CD4-positive, alpha-beta T cell treated with Interleukin-15 for 1 hour (primary cell): ENCODE data around the gene KCNAB1.

Experiments
- DNase-seq: peaks from one replicate; pipeline ENCODE4 v3.0.0-alpha.2; 2020

The KCNAB1 gene

GRCh38 chr3:156377718-156378117 is 257.3 kb downstream of the KCNAB1 start:
- DNase-seq = no peak

DNA sequence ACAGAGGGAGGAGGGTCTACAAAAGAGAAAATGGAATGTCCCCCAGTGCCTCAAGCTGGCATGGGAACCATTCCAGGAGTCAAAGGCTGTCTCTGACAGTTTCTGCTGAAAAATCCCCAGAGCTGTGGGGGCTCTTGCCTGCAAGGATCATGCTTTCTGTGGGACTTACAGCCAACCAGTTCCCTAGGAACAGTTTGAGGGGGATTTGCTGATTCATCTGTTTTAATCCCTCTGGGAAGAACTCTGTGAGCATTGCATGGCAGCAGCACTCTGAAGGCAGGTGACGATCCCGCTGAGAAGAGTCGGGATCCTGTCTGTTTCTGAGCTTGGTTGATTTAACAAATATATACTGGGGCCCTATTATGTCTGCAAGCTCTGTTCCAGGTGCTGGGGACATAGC is 258.5 kb downstream of the KCNAB1 start:
- DNase-seq = no peak

DNA sequence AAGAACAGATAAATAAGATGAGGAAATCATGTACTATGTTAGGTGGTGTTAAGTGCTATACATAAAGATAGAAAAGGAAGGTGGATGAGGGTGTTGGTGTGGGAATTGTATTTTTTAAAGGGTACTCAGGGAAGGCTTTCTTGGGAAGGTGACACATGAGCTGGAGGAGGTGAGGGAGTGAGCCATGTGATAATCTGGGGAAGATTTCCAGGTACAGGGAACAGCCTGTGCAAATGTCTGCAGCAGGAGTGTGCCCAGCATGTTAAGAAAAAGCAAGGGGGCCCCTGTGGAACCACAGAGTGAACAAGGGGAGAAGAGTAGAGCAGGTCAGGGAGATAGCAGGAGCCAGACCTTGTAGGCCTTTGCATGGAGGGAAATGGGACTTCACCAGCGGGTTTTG is 258.9 kb downstream of the KCNAB1 start:
- DNase-seq = no peak

DNA sequence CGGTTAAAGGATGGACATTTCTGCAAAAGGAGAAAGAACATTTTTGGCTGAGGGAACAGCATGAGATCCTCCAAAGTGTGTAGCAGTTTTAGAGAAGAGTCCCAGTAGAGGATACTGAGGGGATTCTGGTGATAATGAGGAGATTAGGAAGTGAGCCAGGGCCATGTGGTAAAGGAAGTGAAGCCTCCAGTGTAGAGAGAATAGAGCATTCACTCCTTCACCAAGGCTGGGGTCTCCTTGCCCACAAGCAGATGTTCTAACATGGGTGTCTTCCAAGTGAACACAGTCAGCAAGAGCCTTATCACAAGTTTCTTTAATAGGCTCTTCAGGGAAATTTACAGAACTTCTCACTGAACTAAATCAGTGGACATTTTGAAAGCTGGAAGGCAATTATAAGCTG is 260.9 kb downstream of the KCNAB1 start:
- no peak for DNase-seq

DNA sequence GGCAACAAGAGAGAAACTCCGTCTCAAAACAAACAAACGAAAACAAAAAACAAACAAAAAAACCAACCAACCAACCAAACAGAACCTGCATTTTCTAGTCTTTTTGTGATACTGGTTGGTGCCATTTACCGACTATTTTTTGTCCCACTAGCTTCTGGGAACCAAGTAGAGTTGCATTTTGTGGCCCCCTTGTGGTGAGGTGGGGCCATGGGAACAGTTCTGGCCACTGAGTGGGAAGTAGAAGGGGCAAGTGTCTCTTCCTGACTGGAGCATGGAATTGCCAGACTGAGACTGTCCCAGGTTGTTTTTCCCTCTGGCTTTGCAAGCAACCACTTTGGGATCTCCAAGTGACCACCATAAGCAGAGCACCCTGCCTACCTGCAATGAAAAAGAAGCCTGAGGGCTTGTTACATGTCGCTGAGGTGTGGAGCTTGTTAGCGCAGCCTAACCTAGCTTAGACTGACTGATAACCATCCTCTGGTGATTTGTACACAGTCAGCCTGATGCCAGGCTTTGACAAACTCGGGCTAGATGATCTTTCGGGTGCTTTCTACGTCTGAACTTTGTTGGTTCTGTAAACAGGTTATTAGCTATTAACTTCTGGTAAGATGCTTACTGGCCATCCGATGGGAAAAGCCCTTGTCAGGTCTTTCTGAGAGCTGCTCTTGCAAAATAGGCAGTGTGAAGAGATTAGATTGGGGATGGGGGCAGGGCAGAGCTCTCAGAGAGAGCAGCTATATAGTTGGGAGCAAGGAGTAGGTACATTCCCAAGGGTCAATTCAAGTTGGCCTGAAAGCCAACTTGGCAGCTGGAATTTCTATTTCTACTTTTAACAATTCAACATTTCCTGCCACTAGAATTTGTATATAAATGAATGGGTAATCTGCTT is 262.3 kb downstream of the KCNAB1 start:
- no peak for DNase-seq

DNA sequence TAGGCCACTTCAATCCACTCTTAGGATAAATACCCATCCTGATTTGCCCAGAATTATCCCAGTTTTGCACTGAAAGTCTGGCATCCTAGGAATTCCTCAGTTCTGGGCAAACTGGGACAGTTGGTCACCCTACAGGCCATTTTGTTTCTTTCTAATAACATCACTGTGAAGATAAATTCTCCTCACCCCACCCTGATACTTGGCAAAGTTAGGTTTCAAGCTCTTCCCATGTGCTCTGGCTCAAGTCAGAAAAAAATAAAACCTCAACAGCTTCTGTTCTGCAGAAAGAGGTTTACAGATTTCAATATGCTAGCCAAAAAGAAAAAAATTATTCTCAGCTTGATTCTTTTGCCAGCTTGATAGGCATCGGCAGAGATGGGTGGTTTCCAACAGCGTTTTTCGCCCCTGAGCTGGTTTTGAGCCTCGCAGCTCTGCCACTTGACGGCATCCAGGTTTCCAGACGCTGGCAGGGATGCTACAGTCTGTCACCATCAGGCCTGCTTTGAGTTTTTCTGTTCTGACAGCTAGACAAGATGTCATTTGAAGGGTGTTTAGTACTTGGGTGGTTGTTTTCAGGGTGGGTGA is 263.2 kb downstream of the KCNAB1 start:
- no peak for DNase-seq

- DNase-seq = no peak
Observed at GRCh38 chr3:156388497-156389448, 268.4 kb downstream of the KCNAB1 start.

- DNase-seq = no peak
Observed at GRCh38 chr3:156389449-156389950, 269.1 kb downstream of the KCNAB1 start.

- no peak for DNase-seq
Observed at GRCh38 chr3:156390846-156391245, 270.5 kb downstream of the KCNAB1 start.

DNA sequence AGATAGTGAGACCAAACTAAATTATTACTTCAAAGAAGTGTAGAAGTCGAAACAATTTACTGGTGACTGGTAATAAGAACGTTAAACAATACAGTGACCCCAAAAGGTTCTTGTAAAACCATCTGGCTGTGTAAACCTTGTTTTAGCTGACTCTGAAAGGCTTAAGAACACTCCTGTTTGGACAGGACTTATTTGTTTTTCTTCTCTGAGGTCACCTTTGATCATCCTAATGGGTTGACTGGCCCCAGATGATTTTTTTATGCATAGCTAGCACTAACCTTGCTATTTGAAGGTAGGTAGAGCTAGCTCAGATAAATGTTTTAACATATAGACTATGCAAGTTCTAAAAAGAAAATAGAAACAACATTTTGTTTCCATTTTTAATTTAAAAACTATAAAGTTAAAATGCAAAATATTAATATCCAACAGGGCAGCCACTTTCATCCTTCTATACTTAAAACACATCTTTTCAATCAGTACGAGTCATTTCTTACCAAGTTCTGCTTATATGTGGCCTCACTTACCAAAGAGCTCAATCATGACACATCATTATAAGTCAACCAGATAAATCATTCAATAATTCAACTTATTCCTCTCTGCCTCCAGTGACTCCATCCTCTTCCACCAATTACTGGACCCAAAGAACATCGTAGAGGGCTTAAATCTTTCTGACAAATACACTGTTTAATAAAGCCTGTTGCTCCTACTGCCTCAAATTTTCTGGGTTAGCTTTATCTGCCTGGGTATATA is 275.8 kb downstream of the KCNAB1 start:
- no peak for DNase-seq

GRCh38 chr3:156396851-156397250 is 276.5 kb downstream of the KCNAB1 start:
- no peak for DNase-seq

DNA sequence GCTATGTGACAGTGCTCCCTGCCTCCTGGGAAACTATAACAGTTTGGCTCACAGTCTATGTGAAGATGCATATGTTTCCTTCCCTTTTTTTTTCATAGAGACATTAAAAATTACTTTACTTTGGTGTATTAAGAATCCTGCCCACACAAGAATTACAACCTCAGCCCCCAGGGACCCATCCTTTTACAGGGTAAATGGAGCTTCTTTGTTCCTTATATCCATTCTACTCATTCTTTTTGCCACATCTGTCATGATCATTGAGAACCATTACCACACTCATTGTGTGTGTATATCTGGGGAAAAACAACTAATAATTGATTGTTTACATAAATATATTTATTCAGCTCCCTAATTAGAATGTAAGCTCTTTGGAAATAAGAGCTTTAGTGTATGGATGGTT is 277.2 kb downstream of the KCNAB1 start:
- DNase-seq = no peak

- DNase-seq = no peak
Observed at GRCh38 chr3:156400062-156400461, 279.7 kb downstream of the KCNAB1 start.

GRCh38 chr3:156400735-156401134 is 280.4 kb downstream of the KCNAB1 start:
- DNase-seq = no peak

DNA sequence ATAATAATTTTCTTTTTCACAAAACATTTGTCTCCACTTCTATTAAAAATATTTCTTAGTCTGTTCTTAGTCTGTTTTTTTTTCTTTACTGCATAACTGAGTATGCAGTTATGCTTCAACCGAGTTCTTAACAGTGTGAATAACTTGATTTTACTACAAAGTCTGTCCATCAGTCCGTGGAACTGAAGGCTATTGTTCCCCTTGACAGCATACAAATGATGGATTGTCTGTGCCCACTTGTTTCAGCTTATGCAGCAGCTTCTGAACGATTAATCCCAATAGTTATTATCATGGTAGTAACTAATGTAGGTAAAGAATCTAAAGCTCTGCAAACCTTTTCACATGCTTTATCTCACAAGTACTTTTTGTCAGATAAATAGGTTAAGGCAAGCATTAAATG is 283.8 kb downstream of the KCNAB1 start:
- no peak for DNase-seq

DNA sequence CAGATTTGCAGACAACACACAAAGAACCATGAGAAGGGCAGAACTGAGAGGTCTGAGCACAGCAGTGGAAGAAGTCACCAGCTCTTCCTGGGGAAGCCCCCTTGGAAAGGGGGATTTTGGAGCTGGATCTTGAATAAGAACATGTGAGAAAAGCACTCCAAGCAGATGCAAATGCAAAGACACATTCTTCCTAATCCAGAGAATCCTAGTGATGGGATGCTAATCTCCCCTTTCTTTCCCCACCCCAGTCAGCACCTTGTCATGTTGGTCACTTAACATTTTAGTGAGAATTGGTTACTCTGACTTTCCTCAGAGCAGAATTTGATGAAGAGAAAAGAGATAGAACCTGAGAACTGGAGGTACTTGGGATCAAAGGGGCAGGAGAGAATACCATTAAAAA is 286.0 kb downstream of the KCNAB1 start:
- no peak for DNase-seq

DNA sequence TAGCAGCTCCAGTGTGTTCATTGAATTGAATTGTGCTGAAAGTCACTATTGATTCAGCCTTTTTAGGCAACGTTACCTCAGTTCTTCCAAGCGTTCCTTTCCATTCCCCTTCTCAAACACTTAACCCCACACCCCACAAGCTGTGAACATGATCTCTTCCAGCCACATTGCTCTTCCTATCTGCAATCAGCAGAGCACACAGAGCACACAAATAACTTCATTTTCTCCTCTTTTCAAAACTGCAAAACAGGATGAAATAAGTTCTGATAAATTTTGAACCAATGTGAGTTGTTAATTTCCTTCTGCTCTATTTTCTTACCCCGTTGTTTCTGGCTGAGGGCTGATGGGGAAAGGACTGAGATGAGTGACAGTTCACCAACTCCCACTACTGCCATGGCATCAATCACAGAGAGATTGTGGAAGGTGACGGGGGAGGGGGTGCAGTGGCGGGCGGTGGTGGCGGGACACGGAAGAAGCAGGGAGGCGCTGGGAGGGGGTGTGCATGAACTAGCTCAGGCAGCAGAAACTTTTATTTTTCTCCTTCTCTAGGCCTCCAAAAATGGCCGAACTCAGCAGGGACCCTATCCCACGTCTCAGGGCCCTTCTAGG is 287.3 kb downstream of the KCNAB1 start:
- DNase-seq = no peak

DNA sequence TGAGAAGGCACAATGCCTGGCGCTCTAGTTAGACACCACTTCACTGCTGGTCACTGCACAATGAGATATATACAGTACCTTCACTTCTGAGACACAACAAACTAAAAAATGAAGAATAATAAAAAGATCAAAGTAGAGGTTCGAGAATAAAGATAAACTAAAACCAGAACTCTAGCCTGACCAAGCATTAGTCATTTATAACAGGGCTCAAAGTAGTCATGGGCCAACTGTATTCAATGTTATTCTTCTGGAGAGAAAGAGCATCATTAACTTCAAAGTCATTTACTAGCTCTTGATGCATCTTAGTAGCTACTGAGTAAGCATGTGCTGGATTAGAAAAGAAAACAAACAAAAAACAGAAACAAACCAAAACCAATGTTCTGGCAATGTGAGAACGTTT is 289.3 kb downstream of the KCNAB1 start:
- DNase-seq = no peak

DNA sequence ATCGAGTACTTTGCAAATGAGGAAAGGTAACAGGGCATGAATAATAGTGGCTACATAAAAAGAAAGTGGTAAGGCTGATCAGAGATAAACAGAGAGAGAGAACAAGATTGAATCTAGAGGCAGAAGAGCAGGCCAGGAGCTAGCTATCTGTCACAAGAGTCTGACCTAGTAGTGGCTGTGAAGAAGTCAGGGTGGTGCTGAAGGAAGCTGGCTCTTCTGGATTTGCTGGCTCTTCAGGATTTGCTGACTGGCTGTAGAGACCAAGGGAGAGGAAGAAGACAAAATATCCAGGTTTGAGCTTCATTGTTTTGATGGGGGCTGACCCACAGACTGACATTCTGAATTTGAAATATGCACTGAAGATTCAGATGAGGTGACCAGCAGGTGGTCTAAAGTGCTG is 292.2 kb downstream of the KCNAB1 start:
- DNase-seq = no peak

DNA sequence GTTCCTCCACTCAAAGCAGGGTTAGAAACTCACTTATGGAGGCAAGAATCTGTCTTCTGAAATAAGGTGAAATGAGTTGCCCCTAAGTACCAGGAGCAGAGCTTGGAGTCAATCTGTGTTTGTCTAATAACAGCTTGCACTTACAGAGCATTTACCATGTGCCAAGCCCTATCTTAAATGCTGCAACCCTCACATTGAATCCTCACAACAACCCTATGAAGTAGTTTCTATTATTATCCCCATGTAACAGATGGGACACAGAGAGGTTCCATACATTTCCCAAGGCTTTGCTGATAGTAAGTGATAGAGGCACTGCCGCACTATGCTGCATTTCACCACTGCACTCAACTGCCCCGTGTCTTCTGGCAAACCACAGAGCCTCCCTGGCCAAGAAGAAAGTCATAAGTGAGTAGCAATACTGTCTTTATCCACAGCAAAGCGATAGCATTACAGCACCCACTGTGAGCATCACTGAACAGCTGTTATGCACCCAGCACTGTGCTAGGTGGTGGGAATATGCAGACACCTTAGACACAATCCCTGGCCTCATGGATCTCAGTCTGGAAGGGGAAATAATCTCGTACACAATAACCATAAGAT is 293.0 kb downstream of the KCNAB1 start:
- DNase-seq = no peak

- no peak for DNase-seq
Observed at GRCh38 chr3:156416846-156417558, 296.6 kb downstream of the KCNAB1 start.
